ENCODE results near the gene GFOD1.
"Not testable (repeated sequence)": the region's sequence is repeated elsewhere in the genome, so short reads cannot be mapped to it uniquely, and the experiment has no call there.

GFOD1 gene

GRCh38 chr6:13515912-13516311 lies 28.5 kb upstream of the GFOD1 start:
- H3K4me3 ChIP-seq (ENCODE audit: low read depth, low read length) = no peak overlapping the region
- no peaks in the 10 kb centered on the region for H3K27me3 ChIP-seq (replicated peaks)
- H3K27ac ChIP-seq = no peak overlapping the region
- in situ Hi-C loops (cut with HindIII; ENCODE audit: low pct_ligation_motif_present, low sequenced_read_pairs) = no loop called here
- TF ChIP-seq, protein P1, sequence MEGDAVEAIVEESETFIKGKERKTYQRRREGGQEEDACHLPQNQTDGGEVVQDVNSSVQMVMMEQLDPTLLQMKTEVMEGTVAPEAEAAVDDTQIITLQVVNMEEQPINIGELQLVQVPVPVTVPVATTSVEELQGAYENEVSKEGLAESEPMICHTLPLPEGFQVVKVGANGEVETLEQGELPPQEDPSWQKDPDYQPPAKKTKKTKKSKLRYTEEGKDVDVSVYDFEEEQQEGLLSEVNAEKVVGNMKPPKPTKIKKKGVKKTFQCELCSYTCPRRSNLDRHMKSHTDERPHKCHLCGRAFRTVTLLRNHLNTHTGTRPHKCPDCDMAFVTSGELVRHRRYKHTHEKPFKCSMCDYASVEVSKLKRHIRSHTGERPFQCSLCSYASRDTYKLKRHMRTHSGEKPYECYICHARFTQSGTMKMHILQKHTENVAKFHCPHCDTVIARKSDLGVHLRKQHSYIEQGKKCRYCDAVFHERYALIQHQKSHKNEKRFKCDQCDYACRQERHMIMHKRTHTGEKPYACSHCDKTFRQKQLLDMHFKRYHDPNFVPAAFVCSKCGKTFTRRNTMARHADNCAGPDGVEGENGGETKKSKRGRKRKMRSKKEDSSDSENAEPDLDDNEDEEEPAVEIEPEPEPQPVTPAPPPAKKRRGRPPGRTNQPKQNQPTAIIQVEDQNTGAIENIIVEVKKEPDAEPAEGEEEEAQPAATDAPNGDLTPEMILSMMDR (IDR thresholded peaks at IDR 0.05; ENCODE audit: low read depth, low read length, missing control alignments) = no peak
- no peaks in the 10 kb centered on the region for H3K36me3 ChIP-seq (replicated peaks)
- DNase-seq = no peak

- no peaks in the 10 kb centered on the region for H3K36me3 ChIP-seq (replicated peaks)
- H3K4me3 ChIP-seq (ENCODE audit: low read depth, low read length) = no peak overlapping the region
- no peak for DNase-seq
- H3K27ac ChIP-seq = no peak overlapping the region
- no peaks in the 10 kb centered on the region for H3K27me3 ChIP-seq (replicated peaks)
- in situ Hi-C loops (cut with HindIII; ENCODE audit: low pct_ligation_motif_present, low sequenced_read_pairs) = no loop called here
- TF ChIP-seq, protein P1 (IDR thresholded peaks at IDR 0.05; ENCODE audit: low read depth, low read length, missing control alignments) = no peak
Observed at GRCh38 chr6:13513626-13514502, 26.5 kb upstream of the GFOD1 start.

GRCh38 chr6:13512900-13513299 lies 25.5 kb upstream of the GFOD1 start:
- Histone ChIP-seq H3K27me3 (replicated peaks) (no peaks in the 10 kb centered on the region), H3K4me3 (ENCODE audit: low read depth, low read length) (no peak overlapping the region), H3K27ac (no peak overlapping the region), H3K36me3 (replicated peaks) (no peaks in the 10 kb centered on the region)
- TF ChIP-seq, protein P1 (IDR thresholded peaks at IDR 0.05; ENCODE audit: low read depth, low read length, missing control alignments) = no peak
- in situ Hi-C loops (cut with HindIII; ENCODE audit: low pct_ligation_motif_present, low sequenced_read_pairs) = no loop called here
- no peak for DNase-seq

DNA sequence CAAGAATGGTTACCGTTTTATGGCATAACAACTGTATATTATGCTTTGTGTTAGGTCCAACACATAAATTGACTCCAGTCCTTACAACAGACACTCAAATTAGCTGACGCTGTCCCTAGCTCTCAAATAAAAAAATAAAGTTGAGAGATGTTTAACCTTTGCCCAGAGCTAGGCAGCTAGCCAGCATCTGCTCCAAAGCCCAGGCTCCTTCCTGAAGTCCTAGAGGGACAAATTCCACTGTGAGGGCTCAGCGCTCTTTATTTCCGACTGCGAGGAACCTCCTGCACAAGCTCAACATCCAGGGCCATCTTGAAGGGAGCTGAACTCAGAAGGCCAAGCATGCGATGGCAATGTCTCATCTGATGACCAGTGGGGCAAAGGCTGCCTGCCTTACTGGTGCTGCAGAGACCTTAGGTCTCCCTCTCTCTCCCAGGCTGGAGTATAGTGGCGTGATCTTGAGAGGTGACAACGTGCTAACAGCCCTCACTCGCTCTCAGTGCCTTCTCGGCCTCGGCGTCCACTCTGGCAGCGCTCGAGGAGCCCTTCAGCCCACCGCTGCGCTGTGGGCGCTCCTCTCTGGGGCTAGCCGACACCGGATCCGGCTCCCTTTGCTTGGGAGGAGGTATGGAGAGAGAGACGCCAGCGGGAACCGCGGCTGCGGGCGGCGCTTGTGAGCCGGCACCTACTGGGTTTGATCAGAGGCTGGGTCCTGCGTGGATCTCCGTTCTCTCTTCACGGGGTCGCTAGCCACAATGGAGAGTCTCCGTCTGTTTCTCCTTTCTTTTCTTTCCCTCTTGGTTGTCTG lies 24.7 kb upstream of the GFOD1 start:
- TF ChIP-seq, protein P1 (IDR thresholded peaks at IDR 0.05; ENCODE audit: low read depth, low read length, missing control alignments) = no peak
- DNase-seq = no peak
- no peak overlapping the region for H3K4me3 ChIP-seq (ENCODE audit: low read depth, low read length)
- no peak overlapping the region for H3K27ac ChIP-seq
- no peaks in the 10 kb centered on the region for H3K36me3 ChIP-seq (replicated peaks)
- in situ Hi-C loops (cut with HindIII; ENCODE audit: low pct_ligation_motif_present, low sequenced_read_pairs) = no loop called here
- no peaks in the 10 kb centered on the region for H3K27me3 ChIP-seq (replicated peaks)

GRCh38 chr6:13511141-13511571 lies 23.8 kb upstream of the GFOD1 start:
- H3K36me3 ChIP-seq (replicated peaks); in situ Hi-C loops (cut with HindIII; ENCODE audit: low pct_ligation_motif_present, low sequenced_read_pairs); H3K27ac ChIP-seq; H3K4me3 ChIP-seq (ENCODE audit: low read depth, low read length); DNase-seq; H3K27me3 ChIP-seq (replicated peaks): not testable (repeated sequence)

DNA sequence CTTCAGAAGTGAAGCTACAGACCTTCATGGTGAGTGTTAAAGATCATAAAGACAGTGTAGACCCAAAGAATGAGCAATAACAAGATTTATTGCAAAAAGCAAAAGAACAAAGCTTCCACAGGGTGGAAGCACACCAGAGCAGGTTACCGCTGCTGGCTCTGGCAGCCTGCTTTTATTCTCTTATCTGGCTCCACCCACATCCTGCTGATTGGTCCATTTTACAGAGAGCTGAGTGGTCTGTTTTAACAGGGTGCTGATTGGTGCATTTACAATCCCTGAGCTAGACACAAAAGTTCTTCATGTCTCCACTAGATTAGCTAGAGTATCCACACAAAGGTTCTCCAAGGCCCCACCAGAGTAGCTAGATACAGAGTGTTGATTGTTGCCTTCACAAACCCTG lies 23.0 kb upstream of the GFOD1 start:
- DNase-seq; in situ Hi-C loops (cut with HindIII; ENCODE audit: low pct_ligation_motif_present, low sequenced_read_pairs); H3K27me3 ChIP-seq (replicated peaks); H3K27ac ChIP-seq; H3K4me3 ChIP-seq (ENCODE audit: low read depth, low read length); H3K36me3 ChIP-seq (replicated peaks): not testable (repeated sequence)

All from brain microvascular endothelial cell (primary cell).